GM19025 (cell line): ENCODE data around the gene TMEM59L.

Experiments used
- ATAC-seq: cut with Tn5 transposase; IDR thresholded peaks from one replicate; pipeline ENCODE4 v1.9.1; 2021; ENCODE audit warnings: mild to moderate bottlenecking, low read depth, moderate library complexity; ENCODE audit not compliant: unreplicated experiment

TMEM59L gene

DNA sequence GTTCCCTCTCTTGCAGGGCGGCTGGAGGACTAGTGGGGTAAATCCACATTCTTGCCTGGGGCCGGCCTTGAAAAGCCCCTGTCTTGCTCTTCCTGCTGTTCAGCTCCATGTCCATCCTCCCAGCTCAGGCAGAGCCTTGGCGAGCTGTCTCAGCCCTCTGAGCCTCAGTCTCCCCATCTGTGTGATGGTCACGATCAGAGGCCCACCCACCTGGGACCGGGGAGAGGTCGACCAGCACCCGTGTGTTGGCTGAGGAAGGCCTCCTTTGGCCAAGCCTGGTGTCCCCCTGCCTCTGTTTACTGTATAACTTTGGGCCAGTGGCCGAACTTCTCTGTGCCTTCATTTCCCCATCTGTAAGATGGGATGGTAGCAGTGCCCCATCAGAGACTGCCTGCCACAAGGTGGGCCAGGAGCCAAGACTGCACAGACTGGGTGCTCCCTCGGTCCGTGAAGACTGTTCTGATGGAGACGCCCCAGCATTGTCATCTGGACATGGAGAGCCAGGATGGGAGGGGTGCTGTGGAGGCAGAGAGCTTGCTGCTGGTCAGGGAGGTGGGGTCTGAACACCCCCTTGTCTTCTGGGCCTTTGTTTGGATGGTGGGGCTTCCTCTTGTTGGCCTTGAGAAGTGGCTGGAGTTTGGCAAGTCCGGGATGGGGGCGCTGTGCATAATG, 42.6 kb downstream of the TMEM59L start:
- ATAC-seq = no peak

DNA sequence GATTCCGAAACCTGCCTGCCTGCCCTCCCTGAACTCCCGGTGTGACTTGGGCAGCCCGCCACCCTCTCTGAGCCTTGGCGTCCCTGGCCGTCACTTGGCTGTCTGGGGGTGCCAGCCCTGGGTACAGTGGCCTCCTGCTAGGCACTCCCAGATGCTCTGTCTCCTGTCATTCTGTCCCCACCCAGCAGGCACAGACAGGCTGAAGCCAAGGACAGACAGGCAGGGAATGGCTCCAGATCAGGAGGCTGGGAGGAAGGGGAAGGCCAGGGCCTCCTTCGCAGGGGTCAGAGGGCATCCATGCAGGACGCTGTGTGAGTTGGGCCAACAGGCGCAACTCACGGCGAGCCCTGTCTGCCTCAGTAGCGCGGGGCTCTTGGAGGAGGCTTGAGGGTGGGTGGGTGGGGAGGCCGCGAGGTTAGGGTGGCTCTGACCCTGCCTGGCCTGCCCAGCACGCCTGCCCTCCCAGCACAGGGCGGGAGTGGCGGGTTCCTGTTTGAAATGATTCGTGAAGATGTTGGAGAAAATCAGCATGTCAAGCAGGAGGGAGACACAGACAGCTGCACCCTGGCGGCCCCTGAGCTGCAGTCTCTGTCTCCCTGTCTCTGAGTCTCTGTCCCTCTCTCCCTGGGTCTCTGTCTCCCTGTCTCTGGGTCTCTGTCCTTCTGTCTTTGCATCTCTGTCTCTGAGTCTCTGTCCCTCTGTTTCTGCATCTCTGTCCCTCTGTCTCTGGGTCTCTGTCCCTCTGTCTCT, 43.8 kb downstream of the TMEM59L start:
- ATAC-seq = no peak

DNA sequence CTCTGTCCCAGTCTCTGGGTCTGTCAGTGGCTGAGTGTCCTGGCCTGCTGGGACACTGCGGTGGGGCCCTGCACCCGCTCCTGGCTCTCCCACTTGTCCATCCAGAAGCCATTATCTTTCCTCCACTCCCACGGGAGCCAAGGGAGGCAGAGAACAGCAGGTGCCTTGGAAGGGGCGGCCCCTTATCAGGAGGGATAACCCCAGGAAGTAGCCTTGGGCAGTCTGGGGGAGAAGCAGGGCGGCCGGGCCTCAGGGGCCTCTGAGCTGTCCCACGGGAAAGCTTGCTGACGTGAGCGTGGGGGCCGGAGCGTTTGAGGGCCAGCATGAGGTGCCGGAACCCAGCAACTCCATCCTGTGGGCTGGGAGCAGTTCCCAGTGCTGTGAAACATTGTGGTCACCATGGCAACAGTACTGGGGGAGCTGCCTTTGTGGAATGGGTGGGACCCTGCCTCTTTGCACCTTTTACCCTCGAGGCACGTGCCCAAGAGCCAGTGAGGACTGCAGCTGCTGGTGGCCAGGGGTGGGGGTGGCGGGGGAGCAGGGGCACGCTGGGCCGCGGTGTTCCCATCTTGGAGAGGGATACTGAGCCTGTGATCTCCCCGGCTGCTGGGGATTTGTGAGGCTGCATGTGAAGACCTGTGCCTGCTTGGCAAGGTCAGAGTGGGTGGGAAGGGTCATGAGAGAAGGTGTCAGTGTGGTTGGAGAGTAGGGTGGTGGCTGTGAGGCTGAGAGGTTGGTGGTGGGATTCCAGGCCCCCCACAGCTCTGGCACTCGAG, 45.1 kb downstream of the TMEM59L start:
- ATAC-seq = no peak

DNA sequence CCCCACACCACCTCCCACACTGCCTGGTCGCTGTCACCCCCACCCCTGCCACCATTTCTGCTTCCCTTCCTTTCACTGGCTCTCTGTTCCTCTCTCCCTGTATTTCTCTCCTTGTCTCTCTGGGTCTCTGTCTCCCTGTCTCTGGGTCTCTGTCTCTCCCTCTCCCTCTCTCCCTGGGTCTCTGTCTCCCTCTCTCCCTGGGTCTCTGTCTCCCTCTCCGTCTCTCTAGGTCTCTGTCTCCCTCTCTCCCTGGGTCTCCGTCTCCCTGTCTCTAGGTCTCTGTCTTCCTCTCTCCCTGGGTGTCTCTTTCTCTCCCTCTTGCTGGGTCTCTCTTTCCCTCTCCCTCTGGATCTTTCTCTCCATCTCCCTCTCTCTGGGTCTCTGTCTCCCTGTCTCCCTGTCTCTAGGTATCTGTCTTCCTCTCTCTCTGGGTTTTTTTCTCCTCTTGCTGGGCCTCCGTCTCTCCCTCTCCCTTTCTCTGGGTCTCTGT, 45.7 kb downstream of the TMEM59L start:
- ATAC-seq = no peak

DNA sequence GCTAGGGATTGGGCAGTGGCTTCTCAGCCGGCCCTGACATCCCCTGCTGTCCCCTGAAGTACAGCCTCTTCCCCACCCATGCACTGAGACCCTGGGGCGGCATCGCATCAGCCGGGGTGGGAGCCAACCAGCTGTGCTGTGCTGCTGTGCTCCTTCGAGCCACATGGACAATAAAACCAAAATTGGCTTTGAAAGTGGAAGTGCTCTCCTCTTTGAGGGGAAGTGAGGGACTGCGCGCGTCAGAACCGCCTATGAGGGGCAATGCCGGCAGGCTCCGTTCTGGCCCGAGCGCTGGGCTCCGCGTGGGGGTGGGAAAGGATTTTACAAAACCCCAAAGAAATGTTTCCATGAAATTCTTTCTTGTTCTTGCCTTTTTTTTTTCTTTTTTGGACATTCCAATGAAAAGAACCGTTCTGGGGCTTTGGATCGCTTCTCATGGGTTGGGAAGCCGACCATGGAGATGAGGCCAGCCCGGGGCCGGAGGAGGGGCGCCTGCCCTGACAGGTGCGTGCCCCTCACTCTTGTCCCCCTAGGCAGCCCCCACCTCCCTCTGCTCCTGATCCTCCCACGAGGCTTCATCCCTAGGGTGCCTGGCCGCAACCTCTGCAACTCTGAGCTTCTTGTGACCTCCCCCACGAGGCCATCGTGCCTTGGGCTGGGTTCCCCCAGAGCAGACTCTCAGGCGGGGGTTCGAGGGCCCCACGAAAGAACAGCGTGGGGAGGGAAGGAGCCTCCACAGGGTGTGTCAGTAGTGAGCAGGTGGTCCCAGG, 46.8 kb downstream of the TMEM59L start:
- no peak for ATAC-seq

DNA sequence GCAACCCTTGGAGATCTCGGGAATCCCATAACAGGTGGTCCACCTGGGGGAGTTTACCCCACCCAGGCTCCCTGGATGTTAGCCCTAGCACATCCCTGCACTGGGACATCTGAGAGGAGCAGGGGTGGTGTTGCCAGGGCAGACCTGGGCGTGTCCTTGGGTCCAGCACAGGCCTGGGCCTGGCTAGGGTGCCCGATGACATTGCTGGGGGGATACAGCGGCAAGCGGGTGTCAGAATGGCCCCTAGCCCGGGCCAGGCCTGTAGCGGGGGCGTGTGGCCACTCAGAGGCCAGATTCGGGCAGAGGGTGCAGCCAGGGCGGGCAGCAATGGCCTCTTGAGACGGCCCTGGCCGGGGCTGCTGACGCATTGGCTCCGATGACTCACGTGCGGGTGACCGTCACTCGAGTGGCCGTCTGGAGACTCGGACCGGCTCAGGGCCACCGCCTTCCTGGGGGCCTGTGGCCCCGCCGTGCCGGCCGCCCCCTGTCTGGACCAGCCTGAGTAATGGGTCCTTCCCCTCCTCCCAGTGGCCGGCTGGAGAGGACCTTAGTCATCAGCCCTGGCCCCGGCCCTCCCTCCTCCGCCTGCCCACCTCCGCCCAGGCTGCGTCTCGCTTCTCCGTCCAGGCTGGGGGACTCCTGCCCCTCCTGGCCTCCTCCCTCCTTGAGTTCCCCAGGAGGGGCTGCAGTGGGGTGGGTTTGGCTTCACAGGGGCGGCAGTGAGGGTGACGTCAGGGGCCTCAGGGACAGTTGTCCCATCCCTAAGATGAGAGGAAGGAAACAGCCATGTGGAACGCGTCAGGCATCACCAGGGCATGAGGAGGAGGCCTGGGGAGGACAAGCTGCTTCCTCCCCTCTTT, 47.6 kb downstream of the TMEM59L start:
- ATAC-seq = no peak

DNA sequence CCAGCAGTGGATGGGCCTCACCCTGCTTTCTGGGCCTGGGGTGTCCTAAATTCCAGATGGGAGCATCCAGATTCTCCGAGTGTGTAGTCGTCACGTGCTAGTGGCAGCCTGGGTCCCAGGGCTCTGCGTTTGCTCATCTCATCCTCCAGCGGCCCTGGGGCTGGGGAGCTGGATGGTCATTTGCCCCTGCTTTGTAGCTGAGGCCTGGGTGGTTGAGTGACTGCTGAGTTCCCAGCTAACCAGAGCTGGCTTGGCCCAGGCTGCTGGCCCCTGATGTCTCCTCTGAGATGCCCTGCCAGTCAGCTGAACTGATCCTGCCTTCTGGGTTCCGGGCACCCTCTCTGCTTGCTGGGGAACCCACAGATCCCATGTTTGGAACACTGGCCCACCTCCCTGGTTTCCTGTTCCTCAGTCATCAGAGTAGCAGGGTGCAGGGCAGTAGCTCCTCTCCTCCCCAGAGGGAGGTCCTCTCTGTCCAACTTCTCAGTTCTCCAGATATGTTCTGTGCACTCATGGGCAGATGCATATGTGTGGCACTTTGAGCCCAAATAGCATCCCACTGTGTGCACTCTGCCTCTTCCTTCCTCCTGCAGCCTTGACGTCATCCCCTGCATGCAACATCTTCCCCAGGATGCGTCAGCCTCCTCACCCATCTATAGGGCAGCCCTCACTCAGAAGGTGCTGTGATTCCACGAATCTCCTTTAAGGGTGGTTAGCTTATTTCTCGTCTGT, 48.4 kb downstream of the TMEM59L start:
- ATAC-seq = no peak

DNA sequence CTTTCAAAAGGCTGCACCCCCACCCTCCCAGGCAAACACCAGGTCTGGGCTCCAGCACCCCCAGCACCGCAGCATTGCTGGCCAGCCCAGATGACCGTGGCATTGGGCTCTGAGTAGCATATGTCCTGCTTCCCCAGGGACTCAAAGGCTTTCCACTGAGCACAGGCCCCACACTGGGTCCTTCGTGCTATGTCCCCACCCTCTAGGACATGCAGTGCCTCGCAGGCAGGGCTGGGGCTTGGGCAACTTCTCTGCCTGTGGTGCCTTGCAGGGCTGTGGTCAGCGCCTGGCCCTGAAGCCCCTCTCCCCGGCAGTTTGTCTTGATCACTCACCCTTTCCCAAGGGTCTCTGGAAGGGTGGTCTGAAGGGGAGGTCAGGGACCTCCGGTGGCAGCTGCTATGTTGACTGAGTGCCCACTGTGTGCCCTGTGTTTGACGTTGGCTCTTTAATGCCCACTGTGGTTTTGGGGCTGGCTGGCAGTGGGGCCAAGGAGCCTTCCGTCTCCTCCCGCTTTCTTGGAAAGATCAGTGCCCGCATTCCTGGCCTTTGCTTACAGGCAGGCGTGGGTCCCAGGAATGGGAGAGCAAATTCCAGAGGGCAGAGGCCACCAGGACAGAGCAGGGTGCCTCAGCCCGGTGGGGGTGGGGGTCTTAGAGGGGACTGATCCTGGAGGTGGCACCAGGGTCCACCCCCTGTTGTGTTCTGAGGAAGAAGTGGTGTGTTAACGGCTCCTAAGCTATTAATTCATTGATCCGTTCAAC, 50.5 kb downstream of the TMEM59L start:
- no peak for ATAC-seq

DNA sequence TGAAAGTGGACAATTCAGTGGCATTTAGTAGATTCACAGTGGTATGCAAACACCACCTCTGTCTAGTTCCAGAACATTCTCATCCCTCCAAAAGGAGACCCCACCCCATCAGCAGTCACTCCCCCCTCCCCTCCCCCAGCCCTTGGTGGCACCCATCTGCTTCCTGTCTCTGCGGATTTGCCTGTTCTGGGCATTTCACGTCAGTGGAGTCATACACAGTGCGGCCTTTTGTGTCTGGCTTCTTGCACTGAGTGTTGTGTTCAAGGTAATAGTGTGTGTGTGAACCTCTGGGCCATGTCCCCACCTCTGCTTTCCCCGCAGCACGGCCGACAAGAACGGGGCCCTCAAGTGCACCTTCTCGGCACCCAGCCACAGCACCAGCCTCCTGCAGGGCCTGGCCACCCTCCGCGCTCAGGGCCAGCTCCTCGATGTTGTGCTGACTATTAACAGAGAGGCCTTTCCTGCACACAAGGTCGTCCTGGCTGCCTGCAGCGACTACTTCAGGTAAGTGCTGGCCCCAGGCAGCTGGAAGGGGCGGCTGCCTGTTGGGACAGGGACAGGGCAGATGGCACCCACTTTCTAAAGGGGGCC, 51.4 kb downstream of the TMEM59L start:
- no peak for ATAC-seq

DNA sequence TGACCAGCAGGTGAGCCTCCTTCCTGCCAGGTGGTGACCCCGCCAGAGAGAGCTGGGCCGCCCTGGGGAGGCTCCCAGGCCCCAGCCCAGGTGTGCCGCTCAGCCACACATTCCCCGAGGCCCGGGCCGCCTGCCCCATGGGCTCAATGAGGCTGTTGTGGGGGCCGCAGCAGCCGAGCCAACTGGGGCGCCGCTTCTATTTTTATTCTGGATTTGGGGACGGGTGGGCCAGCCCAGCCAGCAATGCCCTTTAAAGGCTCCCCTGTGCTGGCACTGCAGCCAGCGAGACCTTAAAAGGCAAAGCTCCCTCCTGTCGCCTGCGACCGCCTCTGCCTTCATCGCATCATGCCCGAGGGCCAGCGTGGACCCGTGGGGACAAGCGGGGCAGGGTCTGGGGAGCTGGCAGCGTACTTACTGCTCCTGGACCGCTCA, 53.1 kb downstream of the TMEM59L start:
- ATAC-seq = no peak

DNA sequence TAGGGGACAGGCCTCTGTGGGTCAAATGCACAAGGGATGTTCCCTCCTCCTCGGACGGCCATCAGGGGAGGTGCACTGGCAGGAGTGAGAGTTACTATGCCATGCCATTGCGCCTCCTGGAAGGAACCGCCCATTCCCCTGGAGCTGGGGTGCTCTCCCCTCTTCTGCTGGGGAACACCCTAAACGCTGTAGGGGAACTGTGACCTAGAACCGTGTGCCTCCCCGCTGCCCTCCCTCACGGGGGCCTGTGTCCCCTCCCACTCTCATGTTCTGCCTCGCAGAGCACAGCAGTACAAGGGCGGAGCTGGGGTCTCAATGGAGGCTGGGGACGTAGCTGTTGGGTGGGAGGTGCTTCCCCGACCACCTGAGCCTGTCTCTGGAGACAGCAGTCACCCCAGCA, 53.6 kb downstream of the TMEM59L start:
- no peak for ATAC-seq

DNA sequence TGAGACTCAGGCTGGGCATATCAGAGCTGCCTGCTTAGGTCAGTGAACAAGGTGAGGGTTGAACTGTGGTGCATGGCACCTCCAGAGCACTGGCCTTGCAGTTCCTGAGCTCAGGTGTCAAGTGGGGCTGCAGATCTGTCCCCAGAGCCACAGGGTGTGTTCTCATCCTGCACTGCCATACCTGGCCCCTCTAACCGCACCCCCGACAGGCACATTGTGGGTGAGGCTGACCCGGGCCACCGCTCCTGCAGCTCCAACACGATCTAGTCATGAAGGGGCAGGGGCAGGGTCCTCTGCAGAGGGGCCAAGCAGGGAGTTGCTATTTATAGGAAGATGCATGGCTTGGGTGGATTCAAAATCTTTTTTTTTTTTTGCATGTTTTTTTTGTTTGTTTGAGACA, 54.1 kb downstream of the TMEM59L start:
- ATAC-seq = no peak

DNA sequence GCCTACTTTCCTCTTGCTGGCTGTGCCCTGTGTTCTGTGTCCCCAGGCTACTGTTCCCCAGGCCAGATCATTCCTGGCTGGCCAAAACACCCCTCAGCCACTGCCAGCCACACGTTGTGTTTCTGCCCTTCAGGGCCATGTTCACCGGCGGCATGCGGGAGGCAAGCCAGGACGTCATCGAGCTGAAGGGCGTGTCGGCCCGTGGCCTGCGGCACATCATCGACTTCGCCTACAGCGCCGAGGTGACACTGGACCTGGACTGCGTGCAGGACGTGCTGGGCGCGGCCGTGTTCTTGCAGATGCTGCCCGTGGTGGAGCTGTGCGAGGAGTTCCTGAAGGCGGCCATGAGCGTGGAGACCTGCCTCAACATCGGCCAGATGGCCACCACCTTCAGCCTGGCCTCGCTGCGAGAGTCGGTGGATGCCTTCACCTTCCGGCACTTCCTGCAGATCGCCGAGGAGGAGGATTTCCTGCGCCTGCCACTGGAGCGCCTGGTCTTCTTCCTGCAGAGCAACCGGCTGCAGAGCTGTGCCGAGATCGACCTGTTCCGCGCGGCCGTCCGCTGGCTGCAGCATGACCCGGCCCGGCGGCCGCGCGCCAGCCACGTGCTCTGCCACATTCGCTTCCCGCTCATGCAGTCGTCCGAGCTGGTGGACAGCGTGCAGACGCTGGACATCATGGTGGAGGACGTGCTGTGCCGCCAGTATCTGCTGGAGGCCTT, 55.0 kb downstream of the TMEM59L start:
- no peak for ATAC-seq

DNA sequence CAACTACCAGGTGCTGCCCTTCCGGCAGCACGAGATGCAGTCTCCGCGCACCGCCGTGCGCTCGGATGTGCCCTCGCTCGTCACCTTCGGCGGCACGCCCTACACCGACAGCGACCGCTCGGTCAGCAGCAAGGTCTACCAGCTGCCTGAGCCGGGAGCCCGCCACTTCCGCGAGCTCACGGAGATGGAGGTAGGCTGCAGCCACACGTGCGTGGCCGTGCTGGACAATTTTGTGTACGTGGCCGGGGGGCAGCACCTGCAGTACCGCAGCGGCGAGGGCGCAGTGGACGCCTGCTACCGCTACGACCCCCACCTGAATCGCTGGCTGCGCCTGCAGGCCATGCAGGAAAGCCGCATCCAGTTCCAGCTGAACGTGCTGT, 55.6 kb downstream of the TMEM59L start:
- no peak for ATAC-seq

DNA sequence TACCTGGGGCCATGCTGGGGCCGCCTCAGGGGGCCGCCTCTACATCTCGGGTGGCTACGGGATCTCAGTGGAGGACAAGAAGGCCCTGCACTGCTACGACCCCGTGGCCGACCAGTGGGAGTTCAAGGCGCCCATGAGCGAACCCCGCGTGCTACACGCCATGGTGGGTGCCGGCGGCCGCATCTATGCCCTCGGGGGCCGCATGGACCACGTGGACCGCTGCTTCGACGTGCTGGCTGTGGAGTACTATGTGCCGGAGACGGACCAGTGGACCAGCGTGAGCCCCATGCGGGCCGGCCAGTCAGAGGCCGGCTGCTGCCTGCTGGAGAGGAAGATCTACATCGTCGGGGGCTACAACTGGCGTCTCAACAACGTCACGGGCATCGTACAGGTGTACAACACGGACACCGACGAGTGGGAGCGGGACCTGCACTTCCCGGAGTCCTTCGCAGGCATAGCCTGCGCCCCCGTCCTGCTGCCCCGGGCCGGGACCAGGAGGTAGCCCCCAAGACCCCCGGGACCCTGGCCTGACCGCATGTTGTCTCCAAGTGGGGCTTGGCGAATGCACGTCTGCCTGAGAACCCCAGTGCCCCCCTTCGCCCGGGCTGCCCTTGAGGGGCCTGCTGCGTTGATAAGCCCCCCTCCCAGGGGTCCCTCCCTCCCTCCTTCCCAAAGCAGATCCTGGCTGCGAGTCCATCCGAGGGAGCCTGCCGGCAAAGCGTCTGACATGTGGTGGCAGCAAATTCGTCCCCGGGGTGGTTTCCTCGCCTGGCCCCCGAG, 56.3 kb downstream of the TMEM59L start:
- no peak for ATAC-seq

DNA sequence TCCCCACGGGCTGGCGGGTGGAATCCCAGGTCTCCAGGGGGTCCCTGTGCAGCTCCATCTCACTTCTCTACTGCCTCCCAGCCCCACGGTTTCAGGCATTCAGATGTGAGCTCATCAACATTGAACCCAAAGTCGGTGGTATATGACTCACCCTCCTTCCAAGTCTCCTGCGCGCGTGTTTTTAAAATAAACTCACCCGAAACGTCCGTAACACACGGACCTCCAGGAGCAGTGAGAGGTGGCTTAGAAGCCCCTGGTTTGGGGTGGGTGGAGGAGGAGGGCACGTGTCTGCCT, 56.8 kb downstream of the TMEM59L start:
- ATAC-seq = no peak

DNA sequence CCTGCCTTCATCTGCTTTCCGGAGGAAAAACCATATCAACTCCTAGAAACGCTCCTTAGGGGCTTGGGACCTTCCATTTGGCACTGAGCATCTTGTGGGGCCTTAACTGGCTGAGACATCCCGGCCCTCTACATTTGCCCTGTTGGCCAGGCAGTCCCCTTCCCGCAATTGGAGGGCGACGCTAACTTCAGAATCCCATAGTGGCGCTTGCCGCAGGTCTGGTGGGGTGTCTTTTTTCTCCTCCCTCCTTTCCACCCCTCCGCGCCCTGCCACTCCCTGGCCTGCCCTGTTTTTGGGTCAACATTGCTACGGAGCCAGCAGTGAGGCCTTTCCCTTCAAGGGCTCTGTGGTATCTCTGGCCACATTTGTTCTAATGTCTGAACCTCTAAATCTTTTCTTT, 57.2 kb downstream of the TMEM59L start:
- ATAC-seq = no peak
